GM18505 (cell line): ENCODE results near the gene NEK2.
"Not testable (repeated sequence)": the region's sequence is repeated elsewhere in the genome, so short reads cannot be mapped to it uniquely, and the experiment has no call there.

ENCODE experiments used
- ATAC-seq: cut with Tn5 transposase; IDR thresholded peaks from one replicate; pipeline ENCODE4 v1.9.1; 2021; ENCODE audit not compliant: unreplicated experiment
- POLR2A ChIP-seq: IDR thresholded peaks from 4 replicates; pipeline ENCODE4 v1.6.1; 2011; ENCODE audit warnings: borderline replicate concordance; ENCODE audit not compliant: insufficient read depth, insufficient read length; ENCODE audit errors: extremely low read depth

NEK2 gene

GRCh38 chr1:211705467-211706091 is 30.2 kb upstream of the NEK2 start:
- ATAC-seq = no peak
- no peak for TF ChIP-seq POLR2A

- no peak for TF ChIP-seq POLR2A
- ATAC-seq = no peak
Observed at GRCh38 chr1:211704543-211704942, 29.1 kb upstream of the NEK2 start.

GRCh38 chr1:211703812-211704537 is 28.6 kb upstream of the NEK2 start:
- no peak for TF ChIP-seq POLR2A
- ATAC-seq = no peak

GRCh38 chr1:211701733-211702132 is 26.3 kb upstream of the NEK2 start:
- no peak for TF ChIP-seq POLR2A

GRCh38 chr1:211699059-211699458 is 23.6 kb upstream of the NEK2 start:
- no peak for ATAC-seq
- no peak for TF ChIP-seq POLR2A

More at GRCh38 chr1:211701733-211702132, 26.3 kb upstream of the NEK2 start:
- no peak for ATAC-seq

GRCh38 chr1:211698161-211699026 is 23.0 kb upstream of the NEK2 start:
- no peak for TF ChIP-seq POLR2A
- ATAC-seq = peak; percentile 65

- peak; percentile 54 for ATAC-seq
- TF ChIP-seq POLR2A = no peak
Observed at GRCh38 chr1:211697356-211697755, 21.9 kb upstream of the NEK2 start.

- ATAC-seq = peak; percentile 40
Observed at GRCh38 chr1:211695135-211695816, 19.9 kb upstream of the NEK2 start.

GRCh38 chr1:211693911-211694310 is 18.5 kb upstream of the NEK2 start:
- not testable (repeated sequence) for ATAC-seq

More at GRCh38 chr1:211695135-211695816, 19.9 kb upstream of the NEK2 start:
- no peak for TF ChIP-seq POLR2A

- ATAC-seq = no peak
- TF ChIP-seq POLR2A = no peak
Observed at GRCh38 chr1:211688421-211688820, 13.0 kb upstream of the NEK2 start.

- ATAC-seq = no peak
- no peak for TF ChIP-seq POLR2A
Observed at GRCh38 chr1:211687462-211688215, 12.2 kb upstream of the NEK2 start.

- no peak for ATAC-seq
- TF ChIP-seq POLR2A = no peak
Observed at GRCh38 chr1:211685823-211686222, 10.4 kb upstream of the NEK2 start.
